NCI-H2227 treated with DMSO at 0.1 percent for 48 hours (cell line): Measurements from ENCODE around the gene F2.
"Not testable (repeated sequence)": the region's sequence is repeated elsewhere in the genome, so short reads cannot be mapped to it uniquely, and the experiment has no call there.

Experiments used
- DNase-seq: peaks from one replicate; lab custom pipeline; 2025; lab: John Stamatoyannopoulos, UW

The F2 gene

DNA sequence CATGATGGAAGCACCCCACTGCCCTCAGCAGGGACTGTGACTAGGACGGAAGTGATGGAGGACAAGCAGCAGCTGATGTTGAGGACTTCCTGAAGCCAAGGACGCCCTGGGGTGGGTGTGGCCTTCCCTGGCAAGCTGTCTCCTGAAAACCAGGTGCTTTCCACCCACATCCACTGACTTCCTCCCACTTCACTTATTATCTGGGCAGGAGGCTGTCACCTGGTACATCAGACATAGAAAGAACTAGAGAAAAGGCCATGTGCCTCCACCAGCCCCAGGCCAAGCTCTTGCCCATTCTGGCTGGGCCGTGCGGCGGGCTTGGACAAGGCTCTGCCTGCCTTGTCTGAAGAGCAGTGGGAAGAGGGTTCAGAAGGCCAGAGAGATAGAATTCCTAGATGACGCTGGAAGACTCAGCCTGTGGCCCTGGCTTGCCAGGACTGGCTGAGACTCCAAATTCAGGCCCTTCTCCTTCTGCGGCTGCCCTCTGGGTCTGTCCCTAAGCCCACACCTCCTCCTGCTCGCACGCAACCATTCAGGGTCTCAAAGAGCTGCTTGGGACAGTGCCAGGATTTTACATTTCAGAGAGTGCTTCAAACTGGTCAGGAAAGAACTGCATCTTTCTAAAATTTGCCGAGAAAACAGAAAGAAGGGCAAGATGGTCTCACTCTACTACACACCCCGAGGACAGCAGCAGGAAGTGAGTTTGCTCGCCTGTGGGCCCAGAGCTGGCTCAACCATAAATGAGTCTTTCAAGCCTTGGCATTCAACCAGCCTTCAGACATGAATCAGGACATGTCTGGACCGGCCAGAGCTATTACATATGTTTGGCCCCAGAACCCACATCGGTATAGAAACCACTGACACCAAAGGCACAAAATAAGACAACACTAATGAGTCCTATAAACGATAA lies 31.9 kb upstream of the F2 start:
- DNase-seq, result no peak

DNA sequence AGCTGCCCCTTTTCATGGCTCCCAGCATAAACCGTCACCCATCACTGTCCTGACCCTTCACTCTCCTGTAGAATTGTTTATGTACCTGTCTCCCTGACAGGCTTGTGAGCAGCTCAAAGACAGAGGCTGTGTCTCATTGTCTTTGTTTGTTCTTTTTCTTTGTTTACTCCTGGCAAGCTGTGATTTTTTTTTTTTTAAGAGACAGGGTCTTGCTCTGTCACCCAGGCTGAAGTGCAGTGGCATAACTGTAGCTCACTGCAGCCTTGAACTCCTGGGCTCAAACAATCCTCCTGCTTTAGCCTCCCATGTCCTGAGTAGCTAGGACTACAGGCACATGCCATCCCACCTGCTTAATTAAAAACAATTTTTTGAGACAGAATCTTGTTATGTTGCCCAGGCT lies 28.3 kb upstream of the F2 start:
- no peak for DNase-seq

DNA sequence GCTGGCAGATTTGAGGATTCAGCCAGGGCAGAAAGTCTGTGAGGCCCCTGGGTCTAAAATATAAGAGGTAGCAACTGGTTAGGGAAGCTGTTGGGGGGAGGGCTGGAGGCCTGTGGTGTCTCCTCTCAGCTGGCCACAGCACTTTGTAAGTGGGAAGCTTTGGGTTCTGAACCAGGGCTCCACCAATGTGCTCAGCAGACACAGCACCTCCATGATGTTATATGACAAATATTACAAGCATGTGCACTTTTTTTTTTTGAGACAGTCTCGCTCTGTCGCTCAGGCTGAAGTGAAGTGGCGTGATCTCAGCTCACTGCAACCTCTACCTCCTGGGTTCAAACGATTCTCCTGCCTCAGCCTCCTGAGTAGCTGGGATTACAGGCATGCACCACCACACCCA lies 26.6 kb upstream of the F2 start:
- no peak for DNase-seq

DNA sequence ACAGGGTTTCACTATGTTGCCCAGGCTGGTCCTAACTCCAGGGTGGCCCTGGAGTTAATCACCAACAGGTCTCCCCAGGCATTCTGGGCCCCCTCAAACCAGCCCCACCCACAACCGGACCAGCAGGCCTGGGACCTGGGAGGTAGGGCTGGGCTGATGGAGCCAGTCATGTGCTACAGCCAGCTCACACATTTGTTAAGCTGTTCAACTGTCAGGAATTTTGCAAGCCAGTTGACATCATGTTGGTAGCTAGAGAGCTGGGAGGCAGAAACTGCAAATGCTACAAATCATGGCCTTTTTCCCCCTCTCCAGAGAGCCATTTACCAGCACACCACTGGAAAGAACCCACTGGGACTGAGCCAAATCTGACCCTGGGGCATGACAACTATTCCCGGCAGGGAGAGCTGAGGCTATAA lies 25.4 kb upstream of the F2 start:
- DNase-seq, result no peak

DNA sequence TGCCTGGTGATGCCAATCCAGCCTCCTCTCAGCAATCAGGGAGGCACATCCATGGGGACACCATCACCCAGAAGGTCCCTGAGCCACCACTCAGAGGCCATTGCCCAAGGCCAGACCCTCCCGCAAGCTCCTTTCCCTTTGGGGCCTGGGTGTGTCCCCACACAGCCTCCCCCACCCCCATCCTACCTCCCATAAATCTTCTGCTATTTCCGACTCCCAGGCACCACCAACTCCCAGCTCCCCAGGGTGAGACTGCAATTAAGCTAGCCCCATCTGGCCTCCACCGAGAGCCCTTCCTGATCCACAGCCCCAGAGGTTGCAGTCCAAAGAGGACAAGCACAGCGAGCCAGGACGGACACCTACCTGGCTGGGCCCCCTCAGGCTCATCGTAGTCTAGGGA lies 24.9 kb upstream of the F2 start:
- DNase-seq, result no peak

DNA sequence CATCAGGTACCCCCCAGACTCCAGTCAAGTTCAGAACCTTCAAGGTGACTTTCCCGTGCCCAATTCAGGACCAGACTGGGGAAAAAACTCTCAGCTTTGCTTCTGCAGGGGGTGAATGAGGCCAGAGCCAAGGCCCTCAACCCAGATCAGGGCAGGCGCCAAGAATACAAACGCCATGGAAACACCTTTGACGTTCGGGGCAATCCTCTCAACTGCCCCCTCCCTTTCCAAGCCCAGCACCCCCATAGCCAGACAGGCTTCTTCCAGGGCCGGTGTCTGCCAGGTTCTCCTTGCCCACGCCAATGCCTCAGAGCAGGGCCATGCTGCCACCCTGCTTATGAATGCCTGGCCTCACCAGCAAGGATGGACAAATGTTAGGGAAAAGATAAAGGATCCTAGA lies 24.4 kb upstream of the F2 start:
- DNase-seq, result no peak

DNA sequence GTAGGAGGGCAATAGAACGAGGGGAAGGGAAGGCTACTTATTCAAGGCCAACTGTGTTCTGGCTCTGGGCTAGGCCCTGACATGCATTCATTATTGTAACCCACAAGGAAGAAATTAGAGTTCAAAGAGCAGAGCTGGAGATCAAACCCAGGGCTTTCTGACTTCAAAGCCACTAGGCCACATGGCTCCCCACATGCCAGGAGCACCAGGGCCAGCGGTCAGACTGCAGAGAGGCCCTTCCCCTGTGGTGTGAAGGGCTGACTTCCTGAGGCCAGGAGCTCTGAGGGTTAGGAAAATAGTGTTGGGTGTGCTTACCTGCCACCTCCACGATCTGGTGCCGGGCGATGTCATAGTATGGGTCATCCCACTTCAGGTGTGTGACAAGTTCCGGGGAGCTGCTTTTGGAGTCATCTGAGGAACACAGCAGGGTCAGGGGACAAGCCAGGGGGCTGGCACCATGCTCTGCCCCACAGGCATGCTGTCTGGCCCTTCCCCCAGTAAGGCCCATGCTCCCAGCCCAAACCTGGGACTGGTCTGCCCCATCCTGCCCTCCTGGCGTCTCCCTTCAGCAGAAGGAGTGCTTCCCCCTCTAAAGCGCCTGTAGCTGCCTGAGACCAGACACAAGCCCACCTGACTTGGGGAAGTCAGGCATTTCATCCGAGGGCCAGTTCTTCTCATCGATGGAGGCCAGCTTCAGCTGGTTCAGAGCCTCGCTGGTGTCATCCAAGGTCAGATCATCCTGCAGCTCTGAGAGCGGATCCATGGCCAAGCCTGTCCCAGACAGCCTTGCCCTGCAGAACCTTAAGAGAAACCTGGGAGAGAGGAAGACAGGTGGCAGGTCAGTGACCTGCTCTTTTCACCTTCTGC lies 23.4 kb upstream of the F2 start:
- DNase-seq, result no peak

DNA sequence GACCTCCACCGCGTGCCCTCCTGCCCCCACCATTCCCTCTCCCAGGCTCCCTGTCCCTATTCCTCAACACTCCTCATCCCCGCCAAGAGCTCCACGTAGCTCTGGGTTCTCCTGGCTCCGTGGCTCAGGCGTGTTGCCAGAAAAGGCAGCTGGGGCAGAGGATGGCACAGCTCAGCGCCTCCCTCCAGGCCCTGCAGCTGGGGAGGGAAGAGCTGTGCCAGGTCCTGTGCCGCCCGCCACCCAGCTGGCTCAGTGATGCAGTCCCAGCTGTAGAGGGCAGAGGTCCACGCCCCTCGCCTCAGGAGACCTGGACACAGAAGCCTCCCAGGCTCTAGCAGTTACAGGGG lies 22.8 kb upstream of the F2 start:
- no peak for DNase-seq

DNA sequence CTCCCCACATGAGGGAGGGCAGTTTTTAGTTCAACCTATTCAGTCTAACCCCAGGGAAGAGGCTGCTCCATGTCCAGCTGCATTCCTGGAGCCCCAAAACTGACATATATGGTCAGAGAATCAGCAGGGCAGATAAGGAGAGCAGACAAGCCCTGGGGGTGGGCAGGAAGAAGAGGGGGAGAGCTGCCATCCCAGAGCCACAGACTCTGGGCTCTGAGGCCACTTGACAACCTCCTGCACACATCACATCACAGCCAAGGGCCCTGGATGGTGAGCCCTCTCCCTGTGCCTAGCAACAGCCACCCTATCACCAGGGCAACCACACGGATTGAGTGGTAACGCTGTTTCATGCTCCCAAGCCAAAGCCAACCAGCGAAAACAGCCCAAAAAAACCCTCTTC lies 21.7 kb upstream of the F2 start:
- no peak for DNase-seq

DNA sequence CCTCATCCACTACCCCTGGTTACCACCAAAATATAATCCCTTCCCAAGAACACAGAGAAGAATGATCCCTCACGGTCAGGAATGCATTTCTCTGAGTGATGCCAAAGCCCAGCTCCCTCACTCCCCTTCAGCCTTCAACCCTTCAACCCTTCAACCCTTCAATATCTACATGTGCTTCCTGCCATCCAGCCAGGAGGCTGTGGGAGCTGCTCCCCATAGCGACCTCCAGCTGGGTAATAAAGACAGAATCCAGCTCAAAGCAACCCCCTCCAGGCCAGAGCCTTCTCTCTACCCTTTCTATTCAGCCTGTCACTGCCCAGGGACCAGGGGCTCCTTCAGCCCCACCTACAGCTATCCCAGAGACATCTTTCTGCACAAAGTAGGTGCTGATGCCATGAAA lies 21.3 kb upstream of the F2 start:
- no peak for DNase-seq

DNA sequence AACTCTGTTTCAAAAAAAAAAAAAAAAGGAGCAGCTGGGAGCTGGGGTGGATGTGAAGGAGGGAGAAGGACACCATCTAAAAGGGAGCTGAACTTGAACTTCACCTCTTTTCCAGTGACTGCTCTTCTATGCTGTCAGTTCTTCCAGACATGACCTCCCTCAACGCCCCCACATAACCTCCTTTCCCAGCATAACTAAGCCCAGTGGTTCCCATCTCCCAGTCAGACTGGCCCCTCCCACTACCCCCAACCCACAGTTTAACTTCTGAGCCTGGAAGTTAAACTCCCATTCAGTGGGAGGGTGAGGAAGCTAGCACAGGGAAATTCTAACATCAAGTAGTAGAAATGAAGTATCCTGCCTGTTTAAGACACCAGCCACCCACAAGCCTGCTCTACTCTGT lies 20.4 kb upstream of the F2 start:
- DNase-seq, result no peak

DNA sequence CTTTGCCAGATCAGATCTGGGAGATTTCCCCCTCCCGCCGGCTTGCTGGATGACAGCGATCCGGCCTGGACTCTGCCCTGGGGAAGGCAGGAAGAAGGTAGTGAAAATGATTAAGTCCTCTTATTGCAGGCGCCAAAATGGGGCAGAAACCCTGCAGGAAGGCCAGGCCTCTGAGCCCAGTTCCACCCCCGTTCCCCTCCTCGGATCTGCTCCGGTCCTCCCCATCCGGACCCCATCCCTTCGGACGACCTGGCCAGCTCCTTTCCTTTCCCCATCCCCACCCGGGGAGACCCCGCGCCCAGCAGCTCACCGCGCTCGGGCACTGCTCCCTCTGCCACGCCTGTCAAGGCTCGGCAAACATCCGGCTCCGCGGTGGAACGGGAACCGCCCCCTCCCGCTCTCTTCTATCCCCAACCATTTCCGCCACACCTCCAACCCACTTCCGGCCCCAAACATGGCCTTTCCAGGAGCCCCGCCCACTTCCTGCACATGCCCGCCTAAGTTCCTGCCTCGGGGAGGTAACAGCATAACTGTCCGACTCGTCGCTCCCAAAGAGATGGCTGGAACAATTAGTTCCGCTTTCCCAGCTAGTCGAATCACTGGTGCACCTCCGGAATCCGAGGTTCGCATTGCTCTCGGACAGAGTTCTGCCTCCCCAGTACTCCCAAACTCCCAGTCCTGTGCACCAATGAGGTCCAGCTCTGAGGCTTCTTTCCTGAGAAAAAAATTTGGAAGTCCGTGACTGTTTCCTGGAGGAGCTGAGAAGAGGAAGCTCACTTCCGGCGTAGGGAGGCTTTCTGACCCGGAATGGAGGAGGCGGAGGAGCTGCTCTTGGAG lies 18.6 kb upstream of the F2 start, which contains the start of the genes ARHGAP1 and ZNF408:
TSS of gene ARHGAP1 (minus strand) at position 379 of the 837 bp plus-strand sequence. CDS start 4,512 bp downstream, outside the sequence.
TSS of gene ZNF408 (plus strand) at position 791 of the 837 bp plus-strand sequence. CDS start at position 808, 17 bp downstream.
- peak; percentile 98 for DNase-seq

DNA sequence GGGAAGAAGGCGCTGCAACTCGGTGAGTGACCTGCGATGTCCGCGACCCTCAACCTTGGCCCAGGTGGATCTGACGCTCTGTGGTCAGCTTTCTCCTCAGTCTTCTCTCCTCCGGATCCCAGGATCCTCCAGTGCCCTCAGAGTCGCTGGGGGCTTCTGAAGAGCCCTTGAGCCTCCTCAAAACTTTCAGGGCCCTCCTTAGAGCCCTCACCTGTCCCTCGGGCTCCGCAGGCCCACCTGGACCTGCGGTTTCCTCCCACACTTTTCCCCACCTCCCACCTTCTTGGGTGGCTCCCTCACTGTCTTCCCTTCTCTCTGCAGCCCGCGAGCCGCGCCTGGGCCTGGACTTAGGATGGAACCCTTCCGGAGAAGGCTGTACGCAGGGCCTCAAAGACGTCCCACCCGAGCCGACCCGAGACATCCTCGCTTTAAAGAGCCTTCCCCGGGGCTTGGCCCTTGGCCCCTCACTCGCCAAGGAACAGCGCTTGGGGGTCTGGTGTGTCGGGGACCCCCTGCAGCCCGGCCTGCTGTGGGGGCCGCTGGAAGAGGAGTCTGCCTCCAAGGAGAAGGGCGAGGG lies 17.8 kb upstream of the F2 start:
- DNase-seq, result no peak

DNA sequence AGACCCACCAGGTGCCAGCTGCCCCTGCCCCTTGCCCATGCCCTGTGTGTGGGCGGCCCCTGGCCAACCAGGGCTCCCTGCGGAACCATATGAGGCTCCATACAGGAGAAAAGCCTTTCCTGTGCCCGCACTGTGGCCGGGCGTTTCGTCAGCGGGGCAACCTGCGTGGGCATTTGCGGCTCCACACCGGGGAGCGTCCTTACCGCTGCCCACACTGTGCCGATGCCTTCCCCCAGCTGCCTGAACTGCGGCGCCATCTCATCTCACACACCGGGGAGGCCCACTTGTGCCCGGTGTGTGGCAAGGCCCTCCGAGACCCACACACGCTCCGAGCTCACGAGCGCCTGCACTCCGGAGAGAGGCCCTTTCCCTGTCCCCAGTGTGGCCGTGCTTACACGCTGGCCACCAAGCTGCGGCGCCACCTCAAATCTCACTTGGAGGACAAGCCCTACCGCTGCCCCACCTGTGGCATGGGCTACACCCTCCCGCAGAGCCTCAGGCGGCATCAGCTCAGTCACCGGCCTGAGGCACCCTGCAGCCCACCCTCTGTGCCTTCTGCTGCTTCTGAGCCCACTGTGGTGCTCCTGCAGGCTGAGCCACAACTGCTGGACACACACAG lies 13.8 kb upstream of the F2 start:
- DNase-seq, result no peak

DNA sequence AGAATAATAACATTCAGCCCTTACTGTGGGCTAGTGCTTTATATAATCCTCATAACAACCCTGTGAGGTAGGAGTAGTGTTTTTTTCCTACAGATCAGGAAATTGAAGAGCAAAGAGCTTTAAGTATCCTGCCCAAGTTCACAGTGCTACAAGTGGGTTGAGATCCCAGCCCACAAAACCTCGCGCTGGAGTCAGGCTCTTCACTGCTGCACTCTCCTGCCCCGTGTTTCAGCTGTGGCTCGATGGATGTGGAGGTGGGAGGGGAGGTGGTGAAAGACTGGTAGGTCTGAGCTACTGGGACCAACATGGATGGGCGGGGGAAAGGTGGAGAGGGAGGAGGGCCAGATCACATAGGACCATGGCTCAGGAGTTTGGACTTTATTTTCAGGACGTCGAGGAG lies 12.1 kb upstream of the F2 start:
- no peak for DNase-seq

DNA sequence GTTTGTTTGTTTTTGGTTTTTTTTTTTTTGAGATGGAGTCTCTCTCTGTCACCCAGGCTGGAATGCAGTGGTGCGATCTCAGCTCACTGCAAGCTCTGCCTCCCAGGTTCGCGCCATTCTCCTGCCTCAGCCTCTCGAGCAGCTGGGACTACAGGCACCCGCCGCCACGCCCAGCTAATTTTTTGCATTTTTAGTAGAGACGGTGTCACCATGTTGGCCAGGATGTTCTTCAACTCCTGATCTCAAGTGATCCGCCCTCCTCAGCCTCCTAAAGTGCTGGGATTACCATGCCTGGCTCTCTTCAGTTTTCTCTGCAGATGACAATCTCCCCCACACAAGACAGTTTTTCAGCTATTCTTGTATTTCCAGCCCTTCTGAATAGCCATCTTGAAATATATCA lies 9.7 kb upstream of the F2 start:
- DNase-seq, result not testable (repeated sequence)

DNA sequence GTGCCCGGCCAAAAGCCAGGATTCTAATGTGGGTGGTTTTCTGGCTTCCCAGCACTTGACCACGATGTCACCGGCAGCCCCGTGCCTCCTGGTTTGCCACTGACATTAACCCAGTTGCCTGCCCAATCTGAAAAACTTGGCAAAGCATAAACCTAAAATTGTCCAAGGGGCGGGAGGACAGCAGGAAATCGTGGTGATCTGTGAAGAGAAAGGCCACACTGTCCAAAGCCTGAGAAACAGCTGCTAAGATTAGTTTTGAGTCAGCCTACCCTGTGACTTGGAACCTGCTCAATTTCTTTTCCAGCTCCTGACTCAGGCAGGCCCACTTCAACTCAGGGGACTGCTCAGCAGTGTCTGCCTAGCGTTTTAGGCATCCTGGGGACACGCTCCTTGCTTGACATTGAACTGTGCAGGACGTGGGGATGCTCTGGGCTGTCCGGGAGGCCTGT lies 8.2 kb upstream of the F2 start:
- no peak for DNase-seq

DNA sequence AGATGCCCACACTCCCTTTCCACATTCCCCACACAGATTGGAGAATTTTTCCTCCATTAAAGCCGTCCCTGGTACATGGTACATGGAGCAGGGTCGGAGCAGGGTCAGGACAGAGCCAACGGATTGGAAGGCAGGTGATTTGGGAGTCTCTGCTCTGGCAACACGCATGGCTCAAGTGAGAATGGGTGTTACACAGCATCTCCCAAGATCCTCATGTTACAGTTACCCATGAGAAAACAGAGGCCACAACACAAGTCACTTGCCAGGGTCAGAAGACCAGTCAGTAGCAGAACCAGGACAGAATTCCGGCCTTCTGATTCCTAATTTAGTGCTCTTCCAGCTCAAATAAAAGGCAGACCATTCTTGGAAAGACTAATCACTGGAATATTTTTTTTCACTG lies 7.7 kb upstream of the F2 start:
- DNase-seq, result no peak

DNA sequence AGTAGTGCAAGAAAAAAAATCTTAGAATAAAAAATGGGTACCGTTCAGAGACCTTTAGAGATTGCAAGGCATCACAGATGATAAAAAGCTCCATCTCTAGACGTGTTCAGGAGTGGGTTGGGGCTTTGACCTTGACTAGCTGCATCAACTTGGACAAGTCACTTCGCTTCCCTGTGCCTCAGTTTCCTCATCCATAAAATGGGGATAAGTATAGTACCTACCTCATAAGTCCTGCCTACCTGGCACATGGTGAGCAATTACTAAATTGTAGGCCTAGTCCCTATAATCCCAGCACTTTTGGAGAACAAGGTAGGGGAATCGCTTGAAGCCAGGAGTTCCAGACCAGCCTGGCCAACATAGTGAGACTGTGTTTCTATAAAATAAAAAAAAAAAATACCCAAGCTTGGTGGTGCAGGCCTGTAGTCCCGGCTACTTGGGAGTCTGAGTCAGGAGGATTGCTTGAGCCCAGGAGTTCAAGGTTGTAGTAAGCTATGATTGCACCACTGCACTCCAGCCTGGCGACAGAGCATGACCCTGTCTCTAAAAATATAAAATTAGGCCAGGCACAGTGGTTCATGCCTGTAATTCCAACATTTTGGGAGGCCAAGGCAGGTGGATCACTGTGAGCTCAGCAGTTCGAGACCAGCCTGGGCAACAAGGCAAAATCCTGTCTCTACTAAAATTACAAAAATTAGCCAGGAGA lies 6.0 kb upstream of the F2 start:
- DNase-seq, result no peak

DNA sequence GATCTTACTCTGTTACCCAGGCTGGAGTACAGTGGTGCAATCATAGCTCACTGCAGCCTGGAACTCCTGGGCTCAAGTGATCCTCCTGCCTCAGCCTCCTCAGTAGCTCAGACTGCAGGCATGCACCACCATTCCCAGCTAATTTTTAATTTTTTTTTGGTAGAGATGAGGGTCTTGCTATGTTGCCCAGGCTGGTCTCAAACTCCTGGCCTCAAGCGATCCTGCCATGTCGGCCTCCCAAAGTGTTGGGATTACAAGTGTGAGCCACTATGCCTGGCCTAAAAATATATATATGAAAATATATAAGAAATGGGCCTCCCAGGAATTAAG lies 1.2 kb upstream of the F2 start:
- not testable (repeated sequence) for DNase-seq
